ENCODE data around the gene RNF167. TPM values are rescaled to one million over a fixed set of nuclear protein-coding genes. Genes with fewer than 3 reads are reported as not detected.
A peak's percentile ranks its signal among the peaks of the same experiment; 100 is the strongest.

The RNF167 gene
- total RNA-seq, 1 experiment from 2014 or later = 100.0 TPM

GRCh38 chr17:4893272-4893671, 46.8 kb upstream of the RNF167 start:
- no TSS peak for BruUV-seq (replicated peaks)
- H3K4me1 Mint-ChIP-seq (ENCODE audit: insufficient read depth, unreplicated experiment) = no peaks in the 10 kb centered on the region
- no peak overlapping the region for H3K4me3 Mint-ChIP-seq (ENCODE audit: unreplicated experiment)
- TF ChIP-seq CTCF (IDR thresholded peaks at IDR 0.05; ENCODE audit: unreplicated experiment) = no peak
- H3K27ac Mint-ChIP-seq (ENCODE audit: low read depth, unreplicated experiment) = no peak overlapping the region
- no peaks in the 10 kb centered on the region for H3K9me3 Mint-ChIP-seq (ENCODE audit: unreplicated experiment)
- CTCF ChIA-PET = no interaction called here
- DNase-seq (ENCODE audit: unreplicated experiment) = no peak
- peaks cover 78% of the 10 kb centered on the region for H3K36me3 Mint-ChIP-seq (ENCODE audit: insufficient read depth, unreplicated experiment)
- intact Hi-C loops (cut with micrococcal nuclease) = no loop called here
- POLR2A ChIA-PET = no interaction called here
- H3K27me3 Mint-ChIP-seq (ENCODE audit: insufficient read depth, unreplicated experiment) = no peaks in the 10 kb centered on the region

GRCh38 chr17:4893721-4894560, 46.1 kb upstream of the RNF167 start:
- no peaks in the 10 kb centered on the region for H3K27me3 Mint-ChIP-seq (ENCODE audit: insufficient read depth, unreplicated experiment)
- H3K4me1 Mint-ChIP-seq (ENCODE audit: insufficient read depth, unreplicated experiment) = no peaks in the 10 kb centered on the region
- intact Hi-C loops (cut with micrococcal nuclease) = no loop called here
- H3K4me3 Mint-ChIP-seq (ENCODE audit: unreplicated experiment) = no peak overlapping the region
- H3K27ac Mint-ChIP-seq (ENCODE audit: low read depth, unreplicated experiment) = no peak overlapping the region
- no peak for TF ChIP-seq CTCF (IDR thresholded peaks at IDR 0.05; ENCODE audit: unreplicated experiment)
- no peaks in the 10 kb centered on the region for H3K9me3 Mint-ChIP-seq (ENCODE audit: unreplicated experiment)
- ChIA-PET CTCF (interaction anchor here (0.8 to 1.0 kb wide), 2 partner anchors 10 to 141 kb away, joined by 3 to 6 read pairs; partner anchors contain the start of gene CHRNE), POLR2A (no interaction called here)
- no TSS peak for BruUV-seq (replicated peaks)
- peaks cover 77% of the 10 kb centered on the region for H3K36me3 Mint-ChIP-seq (ENCODE audit: insufficient read depth, unreplicated experiment)
- DNase-seq (ENCODE audit: unreplicated experiment) = no peak

- BruUV-seq (replicated peaks) = no TSS peak
- Mint-ChIP-seq H3K4me3 (ENCODE audit: unreplicated experiment) (no peak overlapping the region), H3K4me1 (ENCODE audit: insufficient read depth, unreplicated experiment) (no peaks in the 10 kb centered on the region), H3K36me3 (ENCODE audit: insufficient read depth, unreplicated experiment) (peaks cover 71% of the 10 kb centered on the region), H3K27me3 (ENCODE audit: insufficient read depth, unreplicated experiment) (no peaks in the 10 kb centered on the region), H3K9me3 (ENCODE audit: unreplicated experiment) (no peaks in the 10 kb centered on the region), H3K27ac (ENCODE audit: low read depth, unreplicated experiment) (no peak overlapping the region)
- no peak for DNase-seq (ENCODE audit: unreplicated experiment)
- intact Hi-C loops (cut with micrococcal nuclease) = no loop called here
- ChIA-PET POLR2A (interaction anchor here (0.6 to 0.8 kb wide), 2 partner anchors 8 to 105 kb away, joined by 3 read pairs; partner anchors contain the start of gene CHRNE), CTCF (interaction anchor here (0.5 to 0.7 kb wide), 2 partner anchors 9 to 105 kb away, joined by 3 read pairs; no protein-coding TSS in a partner anchor)
- TF ChIP-seq CTCF (IDR thresholded peaks at IDR 0.05; ENCODE audit: unreplicated experiment) = no peak
Measured at GRCh38 chr17:4895121-4895520, 44.9 kb upstream of the RNF167 start.

- Mint-ChIP-seq H3K27me3 (ENCODE audit: insufficient read depth, unreplicated experiment) (no peaks in the 10 kb centered on the region), H3K36me3 (ENCODE audit: insufficient read depth, unreplicated experiment) (peaks cover 71% of the 10 kb centered on the region), H3K4me1 (ENCODE audit: insufficient read depth, unreplicated experiment) (no peaks in the 10 kb centered on the region), H3K27ac (ENCODE audit: low read depth, unreplicated experiment) (no peak overlapping the region), H3K9me3 (ENCODE audit: unreplicated experiment) (no peaks in the 10 kb centered on the region), H3K4me3 (ENCODE audit: unreplicated experiment) (no peak overlapping the region)
- BruUV-seq (replicated peaks) = TSS peak; percentile 52
- ChIA-PET CTCF (interaction anchor here (0.7 kb wide), 1 partner anchor 106 kb away, joined by 3 read pairs; no protein-coding TSS in a partner anchor), POLR2A (interaction anchor here (1.5 kb wide), 1 partner anchor 105 kb away, joined by 5 read pairs; no protein-coding TSS in a partner anchor)
- intact Hi-C loops (cut with micrococcal nuclease) = no loop called here
- TF ChIP-seq CTCF (IDR thresholded peaks at IDR 0.05; ENCODE audit: unreplicated experiment) = no peak
- DNase-seq (ENCODE audit: unreplicated experiment) = no peak
Measured at GRCh38 chr17:4895657-4896331, 44.3 kb upstream of the RNF167 start.
